ENCODE results near the gene FSTL4.

FSTL4 gene

GRCh38 chr5:133278317-133278716 lies 334.0 kb downstream of the FSTL4 start:
- DNase-seq: no peak

GRCh38 chr5:133277744-133278143 lies 334.6 kb downstream of the FSTL4 start:
- no peak for DNase-seq

- DNase-seq: no peak
These were observed 336.2 kb downstream of the FSTL4 start for GRCh38 chr5:133276171-133276570.

GRCh38 chr5:133275631-133276030 lies 336.7 kb downstream of the FSTL4 start:
- no peak for DNase-seq

- DNase-seq: no peak
These were observed 337.8 kb downstream of the FSTL4 start for GRCh38 chr5:133274597-133274935.

GRCh38 chr5:133273661-133274596 lies 338.4 kb downstream of the FSTL4 start:
- no peak for DNase-seq

- no peak for DNase-seq
These were observed 340.0 kb downstream of the FSTL4 start for GRCh38 chr5:133272345-133272744.

GRCh38 chr5:133271606-133272005 lies 340.7 kb downstream of the FSTL4 start:
- no peak for DNase-seq

GRCh38 chr5:133269691-133270090 lies 342.6 kb downstream of the FSTL4 start:
- no peak for DNase-seq

- DNase-seq: no peak
These were observed 344.7 kb downstream of the FSTL4 start for GRCh38 chr5:133267601-133268000.

GRCh38 chr5:133266966-133267365 lies 345.4 kb downstream of the FSTL4 start:
- no peak for DNase-seq

GRCh38 chr5:133266527-133266878 lies 345.8 kb downstream of the FSTL4 start:
- no peak for DNase-seq

GRCh38 chr5:133265720-133266526 lies 346.4 kb downstream of the FSTL4 start:
- DNase-seq: no peak

- DNase-seq: no peak
These were observed 347.1 kb downstream of the FSTL4 start for GRCh38 chr5:133265257-133265656.

GRCh38 chr5:133262690-133263089 lies 349.7 kb downstream of the FSTL4 start:
- no peak for DNase-seq

- DNase-seq: no peak
These were observed 350.3 kb downstream of the FSTL4 start for GRCh38 chr5:133261993-133262392.

- no peak for DNase-seq
These were observed 351.6 kb downstream of the FSTL4 start for GRCh38 chr5:133260715-133261114.

- DNase-seq: no peak
These were observed 352.9 kb downstream of the FSTL4 start for GRCh38 chr5:133259199-133259997.

GRCh38 chr5:133257977-133258376 lies 354.4 kb downstream of the FSTL4 start:
- no peak for DNase-seq

- no peak for DNase-seq
These were observed 356.1 kb downstream of the FSTL4 start for GRCh38 chr5:133256276-133256675.

- DNase-seq: no peak
These were observed 357.5 kb downstream of the FSTL4 start for GRCh38 chr5:133254803-133255202.

GRCh38 chr5:133253671-133254070 lies 358.7 kb downstream of the FSTL4 start:
- DNase-seq: no peak

- no peak for DNase-seq
These were observed 359.3 kb downstream of the FSTL4 start for GRCh38 chr5:133253070-133253469.

All from activated effector memory CD4-positive, alpha-beta T cell treated with Interleukin-2 at 50 U/mL for 16 hours (primary cell).